ENCODE measurements around the gene SPATA1. TPM values are rescaled to one million over a fixed set of nuclear protein-coding genes. Genes with fewer than 3 reads are reported as not detected.

SPATA1 gene
- total RNA-seq, 1 donor from 2014 or later, result 0.23 TPM

DNA sequence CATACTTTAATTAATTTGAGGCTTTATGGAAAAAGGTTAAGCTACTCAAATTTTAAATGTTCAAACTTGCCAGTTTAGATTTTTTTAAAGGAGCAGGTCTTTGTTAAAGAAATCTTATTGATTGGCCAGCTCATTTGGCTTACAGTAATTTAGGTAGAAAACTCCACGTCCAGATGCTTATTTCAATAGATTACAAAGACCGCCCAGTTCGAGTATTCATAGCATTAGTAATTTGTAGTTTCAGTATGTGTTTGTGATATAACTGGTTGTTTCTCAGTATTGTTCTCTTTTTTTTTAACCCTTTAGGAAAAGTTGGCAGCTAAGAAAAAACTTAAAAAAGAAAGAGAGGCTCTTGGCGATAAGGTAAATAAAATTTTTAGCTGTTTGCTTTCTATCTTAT lies 25.5 kb upstream of the SPATA1 start:
- TF ChIP-seq, protein P1, sequence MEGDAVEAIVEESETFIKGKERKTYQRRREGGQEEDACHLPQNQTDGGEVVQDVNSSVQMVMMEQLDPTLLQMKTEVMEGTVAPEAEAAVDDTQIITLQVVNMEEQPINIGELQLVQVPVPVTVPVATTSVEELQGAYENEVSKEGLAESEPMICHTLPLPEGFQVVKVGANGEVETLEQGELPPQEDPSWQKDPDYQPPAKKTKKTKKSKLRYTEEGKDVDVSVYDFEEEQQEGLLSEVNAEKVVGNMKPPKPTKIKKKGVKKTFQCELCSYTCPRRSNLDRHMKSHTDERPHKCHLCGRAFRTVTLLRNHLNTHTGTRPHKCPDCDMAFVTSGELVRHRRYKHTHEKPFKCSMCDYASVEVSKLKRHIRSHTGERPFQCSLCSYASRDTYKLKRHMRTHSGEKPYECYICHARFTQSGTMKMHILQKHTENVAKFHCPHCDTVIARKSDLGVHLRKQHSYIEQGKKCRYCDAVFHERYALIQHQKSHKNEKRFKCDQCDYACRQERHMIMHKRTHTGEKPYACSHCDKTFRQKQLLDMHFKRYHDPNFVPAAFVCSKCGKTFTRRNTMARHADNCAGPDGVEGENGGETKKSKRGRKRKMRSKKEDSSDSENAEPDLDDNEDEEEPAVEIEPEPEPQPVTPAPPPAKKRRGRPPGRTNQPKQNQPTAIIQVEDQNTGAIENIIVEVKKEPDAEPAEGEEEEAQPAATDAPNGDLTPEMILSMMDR (conservative IDR thresholded peaks at IDR 0.05; ENCODE audit: low read depth, low read length), result no peak
- no peak for DNase-seq (ENCODE audit: low read depth)
- peak overlapping the region; percentile 78 for H3K4me3 ChIP-seq (ENCODE audit: low read depth, low read length)

DNA sequence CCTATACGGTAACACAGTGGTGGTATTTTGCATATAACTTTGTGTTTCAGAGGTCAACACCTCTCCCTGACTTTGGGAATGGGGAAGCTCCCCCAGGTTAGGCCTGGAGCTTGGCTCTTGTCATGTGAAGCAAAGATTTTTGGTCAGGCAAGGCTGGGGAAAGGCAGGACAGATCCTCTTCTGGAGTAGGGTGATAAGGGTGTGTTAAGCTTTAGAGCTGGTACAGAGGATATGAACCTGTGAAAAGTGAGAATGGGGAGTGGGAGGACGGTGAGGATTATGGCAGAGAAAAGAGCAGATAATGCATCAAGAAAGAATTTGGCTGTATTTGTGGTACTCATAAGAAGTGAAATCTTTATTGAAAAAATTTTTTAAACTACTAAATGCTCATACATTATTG lies 24.9 kb upstream of the SPATA1 start:
- TF ChIP-seq, protein P1 (conservative IDR thresholded peaks at IDR 0.05; ENCODE audit: low read depth, low read length), result no peak
- DNase-seq (ENCODE audit: low read depth), result no peak
- no peak overlapping the region for H3K4me3 ChIP-seq (ENCODE audit: low read depth, low read length)

DNA sequence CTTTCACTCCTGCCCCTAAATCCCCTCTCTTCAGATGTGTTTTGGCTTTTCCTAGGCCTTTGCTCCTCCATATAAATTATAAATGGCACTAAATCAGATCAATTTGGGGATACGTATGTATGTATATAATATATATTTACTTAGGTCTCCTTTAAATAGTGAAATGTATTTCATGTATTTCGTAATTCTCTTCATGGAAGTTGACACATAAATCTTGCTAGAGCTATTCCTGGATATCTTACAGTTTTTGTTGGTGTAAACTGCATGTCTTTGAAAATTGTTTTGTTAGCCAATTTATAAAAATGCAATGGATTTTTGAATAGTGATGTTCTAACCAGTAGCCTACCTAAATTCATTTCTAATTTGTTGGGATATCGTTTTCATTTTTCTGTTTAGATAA lies 18.1 kb upstream of the SPATA1 start:
- TF ChIP-seq, protein P1 (conservative IDR thresholded peaks at IDR 0.05; ENCODE audit: low read depth, low read length), result no peak
- H3K4me3 ChIP-seq (ENCODE audit: low read depth, low read length), result no peak overlapping the region

DNA sequence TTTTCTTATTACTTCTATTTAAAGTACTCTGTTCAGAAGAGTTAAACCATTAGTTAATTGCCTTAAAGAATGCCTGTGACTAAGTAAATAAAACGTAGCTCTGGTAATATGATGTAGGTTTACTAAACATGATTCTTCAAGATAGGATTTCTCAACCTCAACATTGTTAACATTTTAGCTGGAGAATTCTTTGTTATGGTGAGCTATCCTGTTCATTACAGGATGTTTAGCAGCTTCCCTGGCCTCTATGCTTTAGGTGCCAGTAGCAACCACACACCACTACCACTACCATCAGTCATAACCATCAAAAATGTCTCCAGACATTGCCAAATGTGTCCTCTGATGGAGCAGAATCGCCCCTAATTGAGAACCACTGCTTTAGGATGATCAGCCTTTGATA lies 16.4 kb upstream of the SPATA1 start:
- no peak for DNase-seq (ENCODE audit: low read depth)
- H3K4me3 ChIP-seq (ENCODE audit: low read depth, low read length), result no peak overlapping the region
- TF ChIP-seq, protein P1 (conservative IDR thresholded peaks at IDR 0.05; ENCODE audit: low read depth, low read length), result no peak

More for the DNA sequence above, 18.1 kb upstream of the SPATA1 start:
- no peak for DNase-seq (ENCODE audit: low read depth)

DNA sequence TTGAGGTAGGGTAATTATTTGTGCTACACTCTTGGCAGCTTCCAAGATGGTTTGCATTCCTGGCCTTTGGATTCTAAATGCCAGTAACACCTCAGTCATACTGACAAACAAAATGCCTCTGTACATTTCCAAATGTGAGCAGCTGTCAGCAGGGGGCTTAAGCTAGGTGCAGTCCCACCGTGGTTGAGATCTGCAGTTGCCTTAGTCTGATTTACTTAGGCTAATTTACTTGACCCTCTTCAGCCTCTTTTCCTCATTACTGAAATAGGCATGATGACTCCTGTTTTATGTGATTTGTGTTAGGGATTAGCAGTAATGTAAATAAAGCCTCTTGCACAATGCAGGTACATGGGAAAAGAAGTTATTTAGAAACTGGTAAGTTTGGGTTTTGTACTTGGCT lies 13.5 kb upstream of the SPATA1 start:
- H3K4me3 ChIP-seq (ENCODE audit: low read depth, low read length), result no peak overlapping the region
- DNase-seq (ENCODE audit: low read depth), result no peak
- TF ChIP-seq, protein P1 (conservative IDR thresholded peaks at IDR 0.05; ENCODE audit: low read depth, low read length), result no peak

DNA sequence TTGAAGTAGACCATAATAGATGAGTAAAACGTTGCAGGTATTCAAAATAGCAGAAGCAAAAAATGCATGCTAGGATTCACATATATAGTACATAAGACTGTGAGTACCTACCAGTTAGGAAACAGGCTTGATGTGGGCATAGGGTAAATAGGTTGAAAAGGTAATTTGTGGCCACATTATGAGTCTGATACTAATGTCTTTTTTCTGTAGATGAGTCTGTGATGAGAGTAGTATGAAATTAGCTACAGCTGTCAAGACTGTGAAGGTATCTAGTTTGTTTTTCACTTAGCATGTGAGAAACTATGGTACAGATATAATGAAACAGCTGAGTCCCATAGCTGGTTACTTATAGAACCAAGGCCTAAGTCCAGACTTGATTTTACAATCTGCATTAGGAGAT lies 12.4 kb upstream of the SPATA1 start:
- no peak for DNase-seq (ENCODE audit: low read depth)
- H3K4me3 ChIP-seq (ENCODE audit: low read depth, low read length), result no peak overlapping the region
- TF ChIP-seq, protein P1 (conservative IDR thresholded peaks at IDR 0.05; ENCODE audit: low read depth, low read length), result no peak

DNA sequence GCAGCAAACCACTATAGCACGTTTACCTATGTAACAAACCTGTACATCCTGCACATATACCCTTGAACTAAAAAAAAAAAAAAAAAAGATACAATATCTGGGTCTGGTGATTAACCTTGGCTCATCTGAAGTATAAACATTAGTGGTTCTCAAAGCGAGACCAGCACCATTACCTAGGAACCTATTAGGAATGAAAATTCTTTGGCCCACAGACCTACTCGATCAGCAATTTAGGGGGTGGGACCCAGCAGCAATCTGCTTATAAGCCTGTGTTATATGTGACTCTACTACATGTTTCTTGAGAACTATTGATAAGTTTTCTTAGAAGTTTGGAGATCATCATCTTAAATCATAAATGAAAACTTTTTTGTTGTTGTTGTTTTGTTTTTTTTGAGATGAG lies 9.7 kb upstream of the SPATA1 start:
- TF ChIP-seq, protein P1 (conservative IDR thresholded peaks at IDR 0.05; ENCODE audit: low read depth, low read length), result no peak
- DNase-seq (ENCODE audit: low read depth), result no peak

More for the DNA sequence above, 9.7 kb upstream of the SPATA1 start:
- no peak overlapping the region for H3K4me3 ChIP-seq (ENCODE audit: low read depth, low read length)
